HG02588 (cell line): ENCODE data around the gene TMEM203.
A peak's percentile ranks its signal among the peaks of the same experiment; 100 is the strongest.
"Not testable (repeated sequence)": the region's sequence is repeated elsewhere in the genome, so short reads cannot be mapped to it uniquely, and the experiment has no call there.

Experiments
- ATAC-seq: cut with Tn5 transposase; IDR thresholded peaks from one replicate; pipeline ENCODE4 v1.9.1; 2021; ENCODE audit warnings: mild to moderate bottlenecking, moderate library complexity; ENCODE audit not compliant: unreplicated experiment

TMEM203 gene

DNA sequence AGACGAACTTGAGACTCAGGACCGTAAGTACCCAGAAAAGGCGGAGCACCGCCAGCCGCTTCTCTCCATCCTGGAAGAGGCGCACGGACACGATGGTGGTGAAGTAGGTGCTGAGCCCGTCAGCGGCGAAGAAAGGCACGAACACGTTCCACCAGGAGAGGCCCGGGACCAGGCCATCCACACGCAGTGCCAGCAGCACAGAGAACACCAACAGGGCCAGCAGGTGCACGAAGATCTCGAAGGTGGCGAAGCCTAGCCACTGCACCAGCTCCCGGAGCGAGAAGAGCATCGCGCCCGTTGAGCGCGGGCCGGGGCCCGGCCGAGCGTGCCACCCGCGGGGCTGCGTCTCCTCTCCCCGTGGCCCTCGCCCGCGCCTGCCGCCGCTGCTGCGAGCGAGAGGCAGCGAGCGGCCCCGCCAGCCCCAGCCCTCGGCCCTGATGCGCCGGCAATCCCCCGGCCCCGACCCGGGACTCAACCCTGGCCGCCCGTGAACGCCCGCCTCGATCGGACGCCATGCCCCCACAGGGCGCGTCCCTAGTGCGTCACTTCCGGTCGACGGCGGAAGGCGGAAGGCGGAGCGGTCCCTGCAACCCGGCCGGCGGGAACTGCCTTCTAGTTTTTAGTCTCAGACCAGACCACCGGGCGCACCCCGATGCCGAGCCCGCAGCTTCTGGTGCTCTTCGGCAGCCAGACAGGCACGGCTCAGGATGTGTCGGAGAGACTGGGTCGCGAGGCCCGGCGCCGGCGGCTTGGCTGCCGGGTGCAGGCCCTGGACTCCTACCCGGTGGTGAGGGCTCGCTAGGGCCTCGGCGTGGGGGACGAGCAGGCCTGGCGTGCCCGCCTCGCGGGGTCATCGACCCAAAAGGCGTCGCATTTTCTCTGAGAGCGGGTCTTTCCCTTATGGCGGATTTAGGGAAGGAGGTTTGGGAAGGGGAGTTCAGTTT is at the start of gene TMEM203, which contains the start of gene NDOR1:
TMEM203 (minus strand) TSS at position 523 of the 944 bp plus-strand sequence; CDS start at position 289, 234 bp downstream.
NDOR1 (plus strand) TSS at position 575 of the 944 bp plus-strand sequence; CDS start at position 653, 78 bp downstream.
- ATAC-seq: peak; percentile 52

DNA sequence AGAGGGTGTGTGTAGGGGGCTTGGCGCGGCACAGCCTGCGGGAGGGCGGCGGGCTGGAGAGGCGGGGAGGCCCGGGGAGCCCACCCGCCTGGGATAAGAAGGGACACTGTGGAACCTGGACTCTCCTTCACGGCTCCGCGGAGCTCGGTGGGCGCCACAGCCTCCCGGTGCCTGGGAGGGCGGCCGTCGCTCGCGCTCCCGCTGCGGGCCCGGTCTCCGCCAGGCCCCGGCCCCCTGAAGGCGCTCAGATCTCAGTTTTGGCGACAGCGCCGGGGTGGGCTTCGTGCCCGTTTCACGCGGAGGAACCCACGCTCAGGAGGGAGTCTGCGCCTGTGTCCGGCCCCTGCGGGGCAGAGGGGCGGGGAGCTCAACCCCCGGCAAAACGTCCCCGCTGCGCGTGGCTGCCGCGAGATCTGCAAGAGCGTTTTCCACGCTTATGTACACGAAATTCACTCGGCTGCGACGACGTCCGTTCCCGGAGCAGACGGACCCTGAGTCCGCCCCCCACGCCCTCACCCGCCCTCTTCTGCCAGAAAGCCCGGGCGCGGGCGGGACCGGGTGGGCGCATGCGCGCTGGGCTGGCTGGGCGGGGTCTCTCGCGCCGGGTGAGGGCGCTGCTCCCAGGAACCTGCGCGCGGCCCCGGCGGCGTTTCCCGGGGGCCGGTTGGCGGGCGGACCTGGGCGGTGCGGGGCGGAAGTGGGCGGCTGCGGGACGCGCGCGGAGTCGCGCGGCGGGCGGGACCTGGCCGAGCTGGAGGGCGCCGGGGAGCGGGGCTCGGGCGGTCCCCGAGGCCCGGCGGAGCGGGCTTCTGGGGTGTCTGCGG is 49.4 kb upstream of the TMEM203 start, which contains the start of gene NELFB:
NELFB (plus strand) TSS at position 704 of the 824 bp plus-strand sequence.
- ATAC-seq: peak; percentile 79

DNA sequence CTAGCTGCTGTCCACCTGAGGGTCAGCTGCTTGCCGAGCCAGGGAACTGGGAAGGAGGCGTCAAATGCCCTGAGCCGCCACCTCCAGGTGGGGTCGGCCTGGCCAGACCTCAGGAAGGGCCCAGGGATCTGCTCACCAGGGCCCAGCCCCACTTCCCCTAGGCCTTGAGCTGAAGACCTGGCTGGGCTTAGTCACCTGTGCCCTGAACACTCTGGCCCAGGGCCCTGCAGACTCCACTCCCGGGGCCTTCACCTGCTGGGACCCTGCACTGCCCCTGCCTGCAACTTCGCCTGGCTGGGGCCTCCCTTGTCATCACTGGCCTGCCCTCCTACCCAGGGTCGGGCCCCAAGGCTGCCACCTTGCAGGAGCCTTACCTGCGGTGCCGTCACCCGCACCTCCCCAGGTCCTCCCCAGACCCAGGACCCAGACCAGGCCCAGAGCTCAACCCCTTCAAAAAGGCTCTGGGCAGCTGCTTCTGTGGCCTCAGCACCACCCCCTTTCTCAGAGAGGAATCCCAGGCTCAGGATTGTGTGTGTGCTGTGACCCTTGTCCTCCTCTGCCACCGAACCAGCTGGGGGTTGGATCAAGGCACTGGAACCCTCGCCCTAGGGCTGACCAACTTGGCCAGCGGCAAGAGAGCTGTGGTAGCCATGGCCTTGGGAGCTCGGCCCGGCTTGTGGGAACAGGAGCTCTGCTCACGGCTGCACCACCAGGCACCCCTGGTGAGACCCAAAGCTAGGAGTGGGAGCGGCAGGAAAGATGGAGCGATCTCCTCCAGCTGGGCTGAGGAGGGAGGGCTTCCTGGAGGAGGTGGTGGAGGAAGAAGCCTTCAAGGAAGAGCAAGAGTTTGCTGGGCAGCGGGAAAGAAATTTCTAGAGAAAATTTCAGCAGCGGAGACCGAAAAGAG is 48.5 kb upstream of the TMEM203 start:
- ATAC-seq: no peak

- no peak for ATAC-seq
Observed at GRCh38 chr9:137252555-137253506, 47.4 kb upstream of the TMEM203 start.

DNA sequence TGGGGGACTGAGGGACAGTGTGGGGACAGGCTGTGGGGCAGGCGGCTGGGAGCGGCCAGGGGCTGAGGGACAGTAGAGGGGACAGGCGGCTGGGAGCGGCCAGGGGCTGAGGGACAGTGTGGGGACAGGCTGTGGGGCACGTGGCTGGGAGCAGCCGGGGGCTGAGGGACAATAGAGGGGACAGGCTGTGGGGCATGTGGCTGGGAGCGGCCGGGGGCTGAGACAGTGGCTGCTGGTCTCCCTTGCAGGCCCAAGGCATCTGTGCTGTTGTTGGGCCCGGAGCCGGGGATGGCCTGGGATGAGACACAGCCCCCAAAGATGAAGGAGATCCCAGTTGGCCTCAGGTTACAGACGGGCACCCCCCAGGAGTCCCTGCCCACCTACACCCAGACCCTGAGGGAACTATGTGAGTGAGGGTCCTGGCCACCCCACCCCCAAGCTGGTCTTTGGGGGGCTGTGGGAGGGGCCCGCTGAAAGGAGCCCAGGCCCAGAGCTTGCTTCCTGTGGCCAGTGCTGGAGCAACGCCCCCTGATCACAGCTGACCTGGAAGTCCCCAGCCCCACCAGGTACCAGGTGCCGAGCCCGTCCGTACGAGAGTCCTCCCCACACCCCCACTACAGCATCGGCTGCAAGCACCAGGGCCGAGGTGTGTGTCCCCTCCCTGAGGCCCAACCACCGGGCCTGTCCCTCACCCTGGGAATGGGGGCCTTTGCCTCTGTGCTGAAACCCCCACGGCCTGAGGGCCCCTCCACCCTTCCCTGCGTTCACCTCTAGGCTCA is 46.2 kb upstream of the TMEM203 start:
- ATAC-seq: no peak

DNA sequence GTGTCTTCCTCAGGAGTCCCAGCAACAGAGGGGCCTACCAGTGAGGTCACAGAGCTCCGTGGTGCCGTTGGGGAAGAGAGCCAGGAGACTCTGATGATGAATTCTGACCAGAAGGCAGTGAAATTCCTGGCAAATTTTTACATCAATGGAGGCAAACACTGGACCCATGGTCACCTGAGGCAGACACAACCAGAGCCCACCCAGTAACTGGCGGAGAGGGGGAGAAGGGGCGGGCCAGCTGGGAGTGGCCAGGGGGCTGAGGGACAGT is 45.7 kb upstream of the TMEM203 start, which contains the start of gene STPG3:
STPG3 (plus strand) TSS at position 93 of the 268 bp plus-strand sequence; CDS start at position 94, 1 bp downstream.
- no peak for ATAC-seq

GRCh38 chr9:137250329-137251193 is 45.1 kb upstream of the TMEM203 start:
- ATAC-seq: no peak

GRCh38 chr9:137247916-137248175 is 42.4 kb upstream of the TMEM203 start:
- no peak for ATAC-seq

DNA sequence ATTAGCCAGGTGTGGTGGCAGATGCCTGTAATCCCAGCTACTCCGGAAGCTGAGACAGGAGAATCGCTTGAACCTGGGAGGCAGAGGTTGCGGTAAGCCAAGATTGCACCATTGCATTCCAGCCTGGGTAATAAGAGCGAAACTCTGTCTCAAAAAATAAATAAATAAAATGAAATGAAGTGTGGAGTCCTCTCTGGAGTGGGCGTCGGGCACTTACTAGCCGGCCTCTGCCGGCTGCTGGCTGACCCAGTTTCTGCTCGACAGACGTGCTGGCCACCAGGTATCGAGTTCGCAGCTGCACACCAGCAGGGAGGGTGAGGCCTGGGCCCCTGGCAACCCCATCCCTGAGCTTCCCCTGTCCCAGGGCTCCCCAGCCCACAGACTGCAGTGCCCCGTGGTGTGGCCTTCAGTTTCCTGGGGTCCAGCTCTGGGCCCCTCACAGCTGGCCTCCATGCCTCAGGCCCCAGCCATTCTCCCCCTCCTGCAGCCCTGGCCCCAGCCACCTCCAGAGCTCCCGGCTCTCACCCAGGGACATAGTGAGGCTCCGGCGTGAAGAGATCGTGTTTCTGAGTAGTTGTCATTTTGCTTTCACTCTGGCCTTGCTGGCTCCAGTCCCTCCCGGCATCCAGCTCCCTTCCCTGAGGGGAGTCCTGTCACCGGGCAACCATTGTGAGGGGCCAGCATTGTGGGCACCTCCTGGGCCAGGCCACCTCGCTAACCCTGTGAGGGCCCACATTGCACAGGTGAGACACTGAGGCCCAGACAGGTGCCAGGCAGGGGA is 41.9 kb upstream of the TMEM203 start:
- ATAC-seq: no peak

DNA sequence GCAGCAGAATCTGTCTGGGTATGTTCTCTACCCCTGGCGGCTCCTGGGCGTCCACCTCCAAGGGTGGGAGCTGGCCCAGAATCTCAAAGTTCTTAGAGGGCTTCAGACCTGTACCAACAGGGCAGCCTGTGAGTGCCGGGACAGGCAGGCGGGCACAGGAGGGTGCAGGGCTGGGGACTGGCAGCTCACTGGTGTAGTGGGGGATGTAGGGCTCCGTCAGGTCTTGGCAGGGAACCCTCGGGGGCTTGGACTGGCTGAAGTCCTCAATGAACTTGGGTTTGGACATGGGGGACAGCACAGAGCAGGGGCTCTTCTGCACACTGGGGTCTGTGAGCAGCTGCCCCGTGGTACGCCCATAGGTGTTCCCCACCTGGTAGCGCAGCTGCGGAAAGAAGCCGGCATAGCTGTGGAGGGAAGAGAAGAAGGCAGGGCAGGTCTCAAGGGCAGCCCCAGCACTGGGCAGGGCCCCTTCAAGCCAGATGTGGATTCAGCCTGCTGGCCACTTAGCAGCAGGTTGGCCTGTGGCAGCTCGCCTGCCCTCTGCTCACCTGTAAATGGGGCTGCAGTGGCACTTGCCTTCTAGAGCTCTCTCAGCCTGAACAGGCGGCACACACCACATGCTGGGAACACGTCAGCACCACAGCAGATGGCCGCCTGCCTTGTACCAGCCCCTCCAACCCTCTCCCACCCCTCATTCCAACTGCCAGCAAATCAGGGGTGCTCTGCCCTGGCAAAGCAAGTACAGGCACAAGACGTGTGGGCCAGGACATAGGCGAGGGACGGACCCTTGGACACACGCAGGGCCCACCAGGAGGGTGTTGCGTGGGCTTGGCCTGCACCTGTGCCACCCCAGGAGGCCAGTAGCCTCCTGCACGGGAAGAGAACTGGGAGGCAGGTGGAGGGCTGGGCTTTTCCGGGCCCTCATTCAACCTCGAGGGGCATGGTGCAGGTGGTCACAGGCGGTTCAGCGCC is 40.3 kb upstream of the TMEM203 start:
- no peak for ATAC-seq

DNA sequence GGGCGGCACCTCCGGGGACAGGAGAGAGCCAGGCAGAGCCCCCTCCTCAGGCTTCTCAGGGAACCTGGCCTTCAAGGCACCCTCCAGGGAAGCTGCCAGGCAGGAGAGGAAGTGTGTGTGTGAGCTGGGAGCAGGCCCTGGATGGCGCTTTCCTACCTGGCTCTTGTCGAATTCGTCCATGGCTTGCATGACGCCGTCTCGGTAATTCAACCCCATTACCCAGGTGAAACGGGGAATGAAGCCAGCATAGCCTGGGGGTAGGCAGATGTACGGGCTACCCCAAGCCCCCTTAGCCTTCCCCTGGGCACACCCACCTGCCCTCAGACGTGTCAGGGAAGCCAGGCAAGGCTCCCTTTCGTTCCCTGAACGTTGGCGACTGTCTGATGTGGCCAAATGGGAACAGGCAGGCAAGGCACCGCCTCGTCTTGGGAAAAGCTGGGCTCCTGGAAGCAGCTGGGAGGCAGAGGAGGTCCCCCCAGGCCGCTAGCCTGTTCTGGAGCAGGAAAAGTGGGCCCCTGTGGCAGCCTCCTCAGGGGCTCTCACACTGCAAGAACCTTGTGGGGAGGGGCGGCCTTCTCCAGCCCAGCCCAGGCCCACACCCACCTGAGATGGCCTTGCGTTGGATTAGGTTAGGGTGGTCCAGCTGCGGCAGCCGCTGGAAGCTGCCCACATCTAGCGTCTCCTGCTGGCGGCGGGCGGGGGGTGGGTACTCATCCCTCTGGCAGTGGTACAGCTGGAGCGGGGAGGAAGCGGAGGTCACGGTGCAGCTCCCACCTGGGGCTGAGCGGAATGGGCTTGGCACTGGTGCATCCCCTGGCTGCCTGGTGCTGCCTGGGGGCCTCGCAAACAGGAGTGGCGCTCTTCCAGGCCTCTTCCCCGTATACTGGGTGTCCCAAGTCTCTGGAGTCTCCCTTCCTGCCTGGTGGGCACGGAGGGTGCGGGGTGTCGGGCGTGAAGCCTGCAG is 39.3 kb upstream of the TMEM203 start:
- no peak for ATAC-seq

DNA sequence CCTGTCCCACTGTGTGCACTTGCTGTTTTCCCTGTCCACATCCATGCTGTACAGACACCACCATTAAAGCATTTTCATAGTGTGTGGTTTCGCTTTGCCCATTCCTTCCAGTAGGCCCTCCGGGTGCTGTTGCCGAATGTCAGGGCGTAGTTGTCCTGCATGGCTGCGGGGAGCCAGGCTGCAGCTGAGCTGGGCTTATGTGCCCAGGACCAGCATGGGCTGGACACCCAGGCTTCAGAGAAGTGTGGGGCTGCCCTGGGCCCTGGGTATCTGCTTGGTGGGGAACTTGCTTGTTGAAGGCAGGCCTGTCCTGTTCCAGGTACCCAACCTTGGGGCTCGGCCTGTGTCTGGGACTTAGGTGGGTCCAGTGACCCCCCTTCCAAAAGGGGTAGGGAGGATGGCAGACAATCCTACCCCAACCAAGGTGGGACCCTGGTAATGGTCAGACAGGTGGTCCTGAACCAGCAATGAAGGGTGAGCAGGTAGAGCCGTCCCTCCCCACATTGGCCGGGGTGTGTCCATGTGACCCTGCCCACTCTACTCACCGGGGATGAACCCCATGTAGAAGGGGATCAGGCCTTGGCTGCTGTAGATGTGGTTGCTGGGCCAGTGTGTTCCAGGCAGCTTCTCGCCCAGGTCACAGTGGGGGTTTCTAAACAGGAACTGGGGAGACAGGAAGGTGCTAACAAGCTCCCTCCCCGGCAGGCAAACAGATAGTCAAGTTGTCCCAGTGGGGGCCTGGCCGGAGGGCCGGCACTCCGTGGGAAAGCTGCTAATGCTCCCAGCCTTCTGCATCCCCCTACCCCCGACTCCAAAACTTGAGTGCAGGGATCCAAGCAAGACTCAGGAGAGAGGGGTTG is 38.4 kb upstream of the TMEM203 start:
- no peak for ATAC-seq

GRCh38 chr9:137243266-137243625 is 37.8 kb upstream of the TMEM203 start:
- ATAC-seq: not testable (repeated sequence)
